DMS 273 (cell line): ENCODE results near the gene CFAP61.

Experiments
- DNase-seq: peaks from one replicate; lab custom pipeline; 2025; ENCODE audit not compliant: unreplicated experiment; lab: John Stamatoyannopoulos, UW

The CFAP61 gene

GRCh38 chr20:20036756-20037155, 15.6 kb upstream of the CFAP61 start:
- DNase-seq = no peak

DNA sequence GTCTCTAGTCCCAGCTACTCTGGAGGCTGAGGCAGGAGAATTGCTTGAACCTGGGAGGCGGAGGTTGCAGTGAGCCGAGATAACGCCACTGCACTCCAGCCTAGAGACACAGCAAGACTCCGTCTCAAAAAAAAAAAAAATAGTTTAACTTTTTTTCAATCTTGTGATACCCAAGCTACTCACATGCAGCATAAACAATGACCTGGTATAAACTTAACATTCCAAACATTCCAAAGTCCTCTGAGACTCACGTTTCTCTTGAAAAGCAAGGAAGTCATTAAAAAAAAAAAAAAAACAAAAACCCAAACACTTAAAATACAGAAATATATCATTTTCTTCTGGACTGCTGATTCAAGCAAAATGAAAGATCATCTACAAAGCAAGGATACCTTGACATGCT, 14.4 kb upstream of the CFAP61 start:
- no peak for DNase-seq

- DNase-seq = no peak
These were observed 13.7 kb upstream of the CFAP61 start for GRCh38 chr20:20038586-20038985.

GRCh38 chr20:20039752-20040387, 12.5 kb upstream of the CFAP61 start:
- DNase-seq = no peak

- no peak for DNase-seq
These were observed 612 bp upstream of the CFAP61 start for GRCh38 chr20:20051767-20052073.

- DNase-seq = no peak
These were observed 8.1 kb downstream of the CFAP61 start for GRCh38 chr20:20060234-20060998.

DNA sequence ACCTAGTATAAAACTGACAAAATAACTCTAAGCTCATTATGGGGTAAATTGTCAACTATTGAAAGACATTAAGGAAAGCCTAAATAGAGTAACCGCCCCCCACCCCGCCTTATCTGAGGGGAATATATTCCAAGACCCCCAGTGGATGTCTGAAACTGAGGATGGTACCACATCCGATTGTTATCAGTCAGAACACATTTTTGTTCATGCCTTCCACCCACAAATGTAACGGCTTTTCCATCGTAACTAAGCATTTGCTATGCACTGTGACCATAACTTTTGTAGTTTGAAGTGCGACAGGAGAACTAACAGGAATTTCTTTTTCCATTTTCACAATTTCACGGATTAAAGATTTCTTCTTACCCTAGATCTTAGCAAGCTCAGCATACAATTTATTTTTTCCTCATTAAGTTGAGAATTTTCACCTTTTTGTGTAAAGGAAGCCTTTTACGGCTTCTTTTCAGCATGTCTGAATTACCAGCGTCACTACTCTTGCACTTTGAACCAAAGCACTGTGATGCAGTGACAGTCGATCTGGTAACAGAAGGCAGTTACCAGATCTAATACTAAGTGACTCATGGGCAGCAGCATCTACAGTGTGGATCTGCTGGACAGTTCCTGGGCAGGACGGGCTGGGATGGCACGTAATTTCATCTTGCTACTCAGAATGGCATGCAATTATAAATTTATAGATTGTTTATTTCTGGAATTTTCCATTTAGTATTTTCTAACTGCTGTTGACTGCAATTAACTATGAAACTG, 11.8 kb downstream of the CFAP61 start:
- DNase-seq = no peak

DNA sequence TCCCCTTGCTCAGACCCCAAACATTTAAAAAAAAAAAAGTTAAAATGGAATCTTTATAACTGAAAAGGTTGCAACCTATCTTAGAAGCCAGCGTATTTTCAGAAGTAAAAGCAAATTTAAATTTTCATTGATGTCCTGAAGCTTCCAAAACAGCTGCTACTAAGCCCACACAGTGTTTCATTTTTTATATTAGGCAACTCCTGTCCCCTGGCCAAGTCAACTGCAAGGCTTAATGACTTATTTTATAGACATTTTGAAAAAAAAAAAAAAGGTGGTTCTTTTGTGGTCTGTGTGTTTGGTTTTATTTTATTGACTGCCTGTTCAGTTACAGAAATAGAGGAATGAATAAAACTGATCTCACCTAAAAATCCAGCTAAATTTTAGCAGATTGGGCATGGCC, 13.0 kb downstream of the CFAP61 start:
- DNase-seq = no peak

- no peak for DNase-seq
These were observed 18.8 kb downstream of the CFAP61 start for GRCh38 chr20:20070871-20071726.

GRCh38 chr20:20073801-20074371, 21.6 kb downstream of the CFAP61 start:
- peak; percentile 77 for DNase-seq

GRCh38 chr20:20075032-20075431, 22.7 kb downstream of the CFAP61 start:
- no peak for DNase-seq

DNA sequence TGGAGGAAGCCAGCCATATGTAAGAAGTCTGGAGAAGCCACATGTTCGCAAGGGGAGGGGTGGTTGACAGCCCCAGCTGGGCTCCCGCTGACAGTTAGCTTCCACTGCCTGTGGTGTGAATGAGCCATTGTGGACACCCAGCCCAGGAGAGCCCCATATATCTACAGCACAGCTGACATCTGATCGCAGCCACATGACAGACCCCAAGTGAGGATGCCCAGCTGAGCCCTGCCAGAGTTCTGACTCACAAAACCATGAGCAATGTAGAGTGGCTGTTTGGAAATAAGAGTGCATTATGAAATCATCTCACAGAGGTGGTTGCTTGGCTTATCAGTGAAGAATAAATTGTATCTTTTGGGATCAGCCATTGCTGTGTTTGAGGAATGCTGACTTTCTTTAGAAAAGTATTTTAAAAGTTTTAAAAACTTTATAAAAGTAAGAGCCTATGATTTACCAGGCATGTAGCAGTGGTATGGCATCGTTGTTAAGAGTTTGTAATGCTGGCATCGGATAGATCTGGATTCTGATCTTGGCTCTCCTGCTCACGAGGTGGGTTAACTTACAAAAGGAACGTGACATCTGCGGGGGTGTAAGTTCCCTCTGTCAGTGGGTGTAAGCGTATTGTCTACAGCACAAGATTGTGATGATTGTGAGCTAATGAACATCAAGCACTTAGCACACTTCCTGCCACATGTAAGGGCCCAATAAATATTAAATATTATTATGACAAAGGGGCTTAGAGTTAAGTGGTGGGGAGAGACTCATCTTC, 24.1 kb downstream of the CFAP61 start:
- peak; percentile 32 for DNase-seq

DNA sequence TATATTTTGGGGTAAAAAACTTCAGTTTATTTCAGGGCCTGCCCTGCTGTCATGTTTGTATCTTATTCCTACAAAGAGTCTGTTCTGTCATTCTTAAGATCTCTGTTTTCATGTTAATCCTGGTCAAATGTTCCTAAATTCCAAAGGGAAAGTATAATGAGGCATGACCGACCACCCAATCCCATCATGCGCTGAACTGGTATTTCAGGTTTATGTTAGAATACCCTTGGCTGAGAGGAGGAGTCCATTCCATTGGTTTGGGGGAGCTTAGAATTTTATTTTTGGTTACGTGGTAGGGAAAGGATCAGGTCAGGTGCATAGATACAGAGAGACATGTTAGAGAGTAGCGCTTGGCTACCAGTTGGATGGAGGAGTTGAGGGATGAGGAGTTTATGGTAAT, 25.7 kb downstream of the CFAP61 start:
- no peak for DNase-seq

GRCh38 chr20:20079102-20079784, 26.9 kb downstream of the CFAP61 start:
- peak; percentile 82 for DNase-seq

- DNase-seq = peak; percentile 89
These were observed 31.5 kb downstream of the CFAP61 start for GRCh38 chr20:20083807-20084206.

GRCh38 chr20:20084296-20084752, 32.0 kb downstream of the CFAP61 start:
- peak; percentile 85 for DNase-seq

DNA sequence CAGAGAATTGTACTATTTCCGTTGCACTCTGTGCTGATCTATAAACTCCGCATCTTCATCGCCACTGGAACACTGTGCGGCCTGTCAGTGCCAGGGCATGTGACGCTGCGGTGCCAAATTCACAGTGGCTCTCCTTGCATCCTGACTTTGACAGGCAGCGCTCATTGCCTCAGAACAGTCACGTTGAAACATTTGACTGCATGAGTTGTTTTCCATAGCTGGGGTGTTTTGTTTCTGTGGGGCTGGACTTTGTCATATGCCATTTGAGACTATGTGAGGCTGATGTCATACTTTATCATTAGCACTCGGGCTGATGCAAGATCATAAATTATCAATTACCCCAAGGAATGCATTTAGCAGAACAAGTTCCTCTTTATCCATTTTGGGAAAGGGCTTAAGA, 32.7 kb downstream of the CFAP61 start:
- DNase-seq = peak; percentile 77

DNA sequence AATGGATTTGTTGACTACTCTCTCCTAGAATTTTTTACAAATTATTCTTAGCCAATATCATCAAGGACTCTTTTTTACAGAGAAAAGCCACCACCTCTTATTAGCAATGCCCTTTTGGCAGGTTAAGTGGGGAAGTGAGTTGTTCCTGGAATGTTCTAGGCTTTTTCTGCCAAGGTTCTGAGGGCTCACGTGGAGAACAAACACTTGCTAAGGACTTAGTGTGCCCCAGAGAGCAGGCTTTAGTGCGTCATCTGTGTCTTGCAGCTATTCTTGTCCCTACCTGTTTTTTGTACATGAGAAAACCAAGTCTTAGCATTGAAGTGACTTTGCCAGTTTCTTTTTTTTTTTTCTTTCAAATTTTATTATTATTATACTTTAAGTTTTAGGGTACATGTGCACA, 33.5 kb downstream of the CFAP61 start:
- no peak for DNase-seq

GRCh38 chr20:20089018-20089417, 36.7 kb downstream of the CFAP61 start:
- no peak for DNase-seq
